HG03565 (cell line): ENCODE data around the gene ALDOA.
"Not testable (repeated sequence)": the region's sequence is repeated elsewhere in the genome, so short reads cannot be mapped to it uniquely, and the experiment has no call there.

ENCODE experiments used
- ATAC-seq: cut with Tn5 transposase; IDR thresholded peaks from one replicate; pipeline ENCODE4 v1.9.1; 2021; ENCODE audit warnings: mild to moderate bottlenecking, moderate library complexity; ENCODE audit not compliant: unreplicated experiment

Gene ALDOA

DNA sequence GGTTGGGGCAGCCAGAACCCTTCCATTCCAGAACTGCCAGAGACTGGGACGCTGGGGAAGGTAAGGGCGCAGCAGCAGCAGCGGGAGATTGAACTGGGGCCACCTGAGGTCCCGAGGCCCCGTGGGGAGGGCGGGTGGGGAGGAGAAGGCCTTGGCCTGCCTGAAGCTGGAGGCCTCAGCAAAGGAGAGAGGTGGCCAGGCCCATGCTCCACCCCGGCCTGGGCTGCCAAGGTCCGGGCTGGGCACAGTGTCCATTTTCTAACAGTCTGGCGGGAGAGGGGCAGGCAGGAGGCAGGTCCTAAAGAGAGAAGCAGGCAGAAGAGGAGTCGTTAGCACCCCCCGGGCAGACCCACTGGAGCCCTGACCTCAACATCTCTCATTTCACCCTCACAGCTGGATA lies 48.9 kb downstream of the ALDOA start:
- no peak for ATAC-seq

- ATAC-seq = not testable (repeated sequence)
Observed at GRCh38 chr16:30114833-30115232, 49.3 kb downstream of the ALDOA start.

- no peak for ATAC-seq
Observed at GRCh38 chr16:30115238-30115637, 49.7 kb downstream of the ALDOA start.

GRCh38 chr16:30116291-30117207 lies 51.0 kb downstream of the ALDOA start:
- ATAC-seq = no peak

DNA sequence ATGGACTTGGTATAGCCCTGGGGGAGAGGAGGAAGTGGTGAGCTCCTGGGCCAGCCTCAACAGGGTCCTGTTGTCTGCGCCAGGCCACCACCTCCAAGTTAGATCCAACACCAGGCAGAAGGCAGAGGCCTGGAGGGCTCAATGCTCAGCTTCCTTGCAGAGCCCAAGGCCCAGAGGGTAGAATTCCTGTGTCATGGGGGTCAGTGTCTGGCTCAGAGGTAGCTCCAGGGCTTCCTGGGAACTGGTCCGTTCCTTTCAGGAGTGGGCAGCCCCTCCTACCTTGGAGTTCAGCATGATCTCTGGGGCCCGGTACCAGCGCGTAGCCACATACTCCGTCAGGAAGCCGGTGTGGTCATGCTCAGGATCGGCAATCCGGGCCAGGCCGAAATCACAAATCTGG lies 52.2 kb downstream of the ALDOA start:
- no peak for ATAC-seq

DNA sequence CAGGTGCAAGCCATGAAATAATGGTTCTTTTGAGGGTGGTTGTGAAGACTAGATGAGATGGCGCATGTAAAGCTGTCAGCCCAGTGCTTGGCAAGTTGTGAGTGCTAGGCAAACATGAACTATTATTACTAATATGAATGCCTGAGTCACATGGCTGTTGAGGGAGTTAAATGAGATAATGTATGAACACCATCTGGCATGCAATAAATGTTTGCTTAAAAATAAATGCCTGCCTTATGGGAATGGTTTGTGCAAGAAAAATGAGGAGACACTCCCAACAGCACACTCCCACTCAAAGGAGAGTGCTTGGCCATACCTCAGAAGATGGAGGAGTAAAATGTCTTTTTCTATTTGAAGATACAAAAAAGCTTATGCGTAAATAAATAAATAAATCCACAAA lies 53.9 kb downstream of the ALDOA start:
- no peak for ATAC-seq
